Measurements from ENCODE around the gene CDH23. TPM values are rescaled to one million over a fixed set of nuclear protein-coding genes. Genes with fewer than 3 reads are reported as not detected.
A peak's percentile ranks its signal among the peaks of the same experiment; 100 is the strongest.

CDH23 gene
- total RNA-seq, 4 donors from 2014 or later, result 0.57 to 5.9 (median 1.0) TPM

DNA sequence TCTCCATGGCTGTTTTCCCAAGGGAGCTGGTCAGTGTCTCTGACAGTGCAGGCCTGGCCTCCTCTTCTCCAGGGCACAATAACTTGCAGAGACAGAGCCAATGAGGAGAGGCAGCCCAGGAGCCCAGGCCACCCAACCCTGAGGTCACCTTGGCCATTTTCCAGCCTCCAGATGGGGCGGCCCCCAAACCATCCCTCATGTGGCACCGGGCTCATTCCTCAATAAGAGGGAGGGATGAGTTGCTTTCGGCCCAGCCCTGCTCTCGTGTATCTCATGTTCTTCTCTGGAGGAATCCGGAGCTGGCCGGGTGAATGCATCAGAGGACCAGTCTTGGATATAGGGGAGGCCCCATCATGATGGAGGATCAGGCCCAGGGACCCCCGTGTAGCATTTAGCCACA, 223.9 kb downstream of the CDH23 start:
- TF ChIP-seq, protein P1, sequence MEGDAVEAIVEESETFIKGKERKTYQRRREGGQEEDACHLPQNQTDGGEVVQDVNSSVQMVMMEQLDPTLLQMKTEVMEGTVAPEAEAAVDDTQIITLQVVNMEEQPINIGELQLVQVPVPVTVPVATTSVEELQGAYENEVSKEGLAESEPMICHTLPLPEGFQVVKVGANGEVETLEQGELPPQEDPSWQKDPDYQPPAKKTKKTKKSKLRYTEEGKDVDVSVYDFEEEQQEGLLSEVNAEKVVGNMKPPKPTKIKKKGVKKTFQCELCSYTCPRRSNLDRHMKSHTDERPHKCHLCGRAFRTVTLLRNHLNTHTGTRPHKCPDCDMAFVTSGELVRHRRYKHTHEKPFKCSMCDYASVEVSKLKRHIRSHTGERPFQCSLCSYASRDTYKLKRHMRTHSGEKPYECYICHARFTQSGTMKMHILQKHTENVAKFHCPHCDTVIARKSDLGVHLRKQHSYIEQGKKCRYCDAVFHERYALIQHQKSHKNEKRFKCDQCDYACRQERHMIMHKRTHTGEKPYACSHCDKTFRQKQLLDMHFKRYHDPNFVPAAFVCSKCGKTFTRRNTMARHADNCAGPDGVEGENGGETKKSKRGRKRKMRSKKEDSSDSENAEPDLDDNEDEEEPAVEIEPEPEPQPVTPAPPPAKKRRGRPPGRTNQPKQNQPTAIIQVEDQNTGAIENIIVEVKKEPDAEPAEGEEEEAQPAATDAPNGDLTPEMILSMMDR (IDR thresholded peaks at IDR 0.05), result no peak
- no peak for TF ChIP-seq POLR2A (IDR thresholded peaks at IDR 0.05)
- Histone ChIP-seq H3K4me1 (peaks cover 0 to 34% (median 8%) of the 10 kb centered on the region in 3 donors), H3K27me3 (no peaks in the 10 kb centered on the region), H3K4me3 (no peak overlapping the region), H3K36me3 (no peaks in the 10 kb centered on the region), H3K9me3 (no peaks in the 10 kb centered on the region), H3K27ac (peak overlapping the region; percentile 39 to 78 (median 72))
- WGBS, 2 donors, result 65 to 76% methylated on average over 2 to 5 of the region's 7 CpGs
- no peak for DNase-seq
- intact Hi-C loops (cut with DNase I), result no loop called here

DNA sequence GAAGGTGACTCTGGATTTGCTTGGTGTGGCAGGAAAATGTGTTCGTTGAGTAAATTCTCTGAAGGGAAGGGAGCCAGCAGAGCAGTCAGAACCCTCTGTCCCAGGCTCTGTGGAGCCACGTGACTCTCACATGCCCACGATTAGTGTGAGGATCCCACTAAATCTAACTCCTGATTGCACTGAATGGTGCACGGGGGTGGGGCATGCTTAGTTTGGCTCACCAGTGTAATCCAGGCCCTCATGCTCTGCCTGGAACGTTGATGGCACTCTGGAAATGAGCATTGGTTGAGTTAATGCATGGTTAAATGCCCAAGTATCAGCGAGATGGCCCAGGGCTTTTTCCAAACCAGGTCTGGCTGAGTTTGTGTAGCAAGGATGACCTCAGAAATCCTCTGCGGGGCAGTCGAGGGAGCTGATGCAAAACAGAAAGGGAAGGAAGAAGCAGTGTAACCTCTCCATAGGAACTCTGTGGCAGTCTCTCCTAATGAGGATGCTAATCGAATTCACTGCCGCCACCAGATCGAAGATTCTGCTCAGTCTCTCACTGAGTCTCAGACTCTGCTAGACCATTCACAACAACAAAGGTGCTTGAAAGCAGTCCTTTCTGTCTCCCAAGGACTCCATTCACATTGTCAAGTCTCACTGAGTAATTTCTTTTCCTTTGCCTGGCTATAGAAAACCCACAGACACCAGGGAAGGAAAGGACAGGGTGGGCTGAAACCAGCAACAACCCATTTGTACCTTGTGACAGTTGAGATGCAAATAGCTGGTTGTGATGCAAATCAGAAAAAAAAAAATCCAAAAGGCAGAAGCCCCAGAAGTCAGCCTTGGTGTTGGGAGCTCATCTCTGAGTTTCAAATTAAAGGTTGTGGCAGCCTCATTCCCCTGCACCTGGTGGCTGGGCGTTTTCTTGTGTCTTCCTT, 224.8 kb downstream of the CDH23 start:
- no peak for DNase-seq
- Histone ChIP-seq H3K27ac (peak overlapping the region; percentile 1 to 78 (median 72)), H3K9me3 (no peaks in the 10 kb centered on the region), H3K4me3 (no peak overlapping the region), H3K27me3 (no peaks in the 10 kb centered on the region), H3K4me1 (peaks cover 0 to 34% (median 8%) of the 10 kb centered on the region in 3 donors), H3K36me3 (no peaks in the 10 kb centered on the region)
- 61 to 67% methylated on average over 11 to 12 of the region's 12 CpGs for WGBS, 2 donors
- intact Hi-C loops (cut with DNase I), result no loop called here
- TF ChIP-seq, protein P1 (IDR thresholded peaks at IDR 0.05), result no peak
- TF ChIP-seq POLR2A (IDR thresholded peaks at IDR 0.05), result no peak

GRCh38 chr10:71622154-71622526, 225.4 kb downstream of the CDH23 start:
- Histone ChIP-seq H3K27ac (peak overlapping the region; percentile 1 to 78 (median 42)), H3K4me1 (peaks cover 0 to 34% (median 8%) of the 10 kb centered on the region in 3 donors), H3K9me3 (no peaks in the 10 kb centered on the region), H3K4me3 (no peak overlapping the region), H3K27me3 (no peaks in the 10 kb centered on the region), H3K36me3 (no peaks in the 10 kb centered on the region)
- no peak for DNase-seq
- TF ChIP-seq, protein P1 (IDR thresholded peaks at IDR 0.05), result no peak
- TF ChIP-seq POLR2A (IDR thresholded peaks at IDR 0.05), result no peak
- 70 to 78% methylated on average over 5 to 7 of the region's 10 CpGs for WGBS, 2 donors
- intact Hi-C loops (cut with DNase I), result no loop called here

DNA sequence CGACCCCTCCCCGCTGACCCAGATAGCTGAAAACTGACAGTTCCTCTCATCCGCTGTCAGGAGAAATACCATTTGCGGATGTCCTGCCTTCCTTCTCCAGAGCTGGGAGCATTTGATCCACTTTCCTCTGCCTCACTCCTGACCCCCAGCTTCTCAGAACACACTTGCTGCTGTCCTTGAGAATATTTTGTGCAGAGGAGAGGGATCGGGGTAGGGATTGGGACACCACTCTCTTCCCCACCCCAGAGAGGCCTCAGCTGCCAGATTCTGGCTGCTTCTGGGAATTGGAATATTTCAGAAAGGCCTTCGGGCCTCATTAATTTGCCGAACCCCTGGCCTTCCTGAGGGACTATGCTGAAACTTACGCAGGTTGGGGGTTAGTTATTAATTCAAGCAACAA, 225.9 kb downstream of the CDH23 start:
- peak overlapping the region in 2 of 4 donors; percentile 9 to 69 for H3K27ac ChIP-seq
- H3K4me3 ChIP-seq, result no peak overlapping the region
- peaks cover 0 to 34% (median 8%) of the 10 kb centered on the region in 3 donors for H3K4me1 ChIP-seq
- no peaks in the 10 kb centered on the region for H3K27me3 ChIP-seq
- 87 to 91% methylated on average over 6 to 8 of the region's 8 CpGs for WGBS, 2 donors
- H3K36me3 ChIP-seq, result no peaks in the 10 kb centered on the region
- intact Hi-C loops (cut with DNase I), result no loop called here
- no peaks in the 10 kb centered on the region for H3K9me3 ChIP-seq
- TF ChIP-seq, protein P1 (IDR thresholded peaks at IDR 0.05), result no peak
- TF ChIP-seq POLR2A (IDR thresholded peaks at IDR 0.05), result no peak
- DNase-seq, result no peak
